CD14-positive monocyte (primary cell): Measurements from ENCODE around the gene TACC2. TPM values are rescaled to one million over a fixed set of nuclear protein-coding genes. Genes with fewer than 3 reads are reported as not detected.
A peak's percentile ranks its signal among the peaks of the same experiment; 100 is the strongest.

ENCODE experiments used
- DNase-seq, 3 donors: peaks; one replicate each; pipeline ENCODE4 v3.0.0-alpha.2; 2011 to 2022
- H2AFZ ChIP-seq: 2 replicates; pipeline ENCODE4 v1.6.0; 2012; ENCODE audit warnings: mild to moderate bottlenecking, low read depth, low read length, inconsistent platforms; ENCODE audit not compliant: insufficient read depth, poor library complexity, severe bottlenecking
- H3K27ac ChIP-seq, 2 donors: 1 replicate in 1 of 2; 2 replicates in 1 of 2; pipeline ENCODE4 v1.5.1; 2012 to 2013; ENCODE audit warnings: low read length in 2 of 2, control low read depth in 1 of 2, inconsistent platforms in 1 of 2, low read depth in 1 of 2, mild to moderate bottlenecking in 1 of 2
- H3K27me3 ChIP-seq, 2 donors: one replicate each; pipeline versions ENCODE4 v1.6.0 to v1.6.1; 2011 to 2013; ENCODE audit warnings: low read length in 2 of 2; ENCODE audit not compliant: control insufficient read depth in 2 of 2, insufficient read depth in 2 of 2
- H3K36me3 ChIP-seq, 2 donors: replicated peaks in 1 of 2; 1 replicate in 1 of 2; 2 replicates in 1 of 2; pipeline versions ENCODE4 v1.5.1 to v1.6.1; 2012 to 2013; ENCODE audit warnings: low read length in 2 of 2, control low read depth in 1 of 2, inconsistent platforms in 1 of 2, mild to moderate bottlenecking in 1 of 2; ENCODE audit not compliant: insufficient read depth in 2 of 2, control insufficient read depth in 1 of 2
- H3K4me1 ChIP-seq, 2 donors: 1 replicate in 1 of 2; 2 replicates in 1 of 2; pipeline versions ENCODE4 v1.5.1 to v1.6.1; 2012 to 2013; ENCODE audit warnings: low read length in 2 of 2, control low read depth in 1 of 2, inconsistent platforms in 1 of 2, mild to moderate bottlenecking in 1 of 2, moderate library complexity in 1 of 2; ENCODE audit not compliant: insufficient read depth in 2 of 2, control insufficient read depth in 1 of 2
- H3K4me2 ChIP-seq: replicated peaks from 2 replicates; pipeline ENCODE3; 2012; ENCODE audit warnings: low read length, moderate library complexity, mild to moderate bottlenecking; ENCODE audit not compliant: poor library complexity, severe bottlenecking; ENCODE audit errors: extremely low read depth
- H3K4me3 ChIP-seq, 3 experiments: fragments of 200-600 bp in 1 of 3; sonication (generic) in 1 of 3; replicated peaks in 1 of 3; 1 replicate in 2 of 3; 2 replicates in 1 of 3; pipeline ENCODE4 v1.5.1; 2011 to 2013; ENCODE audit warnings: low read length in 3 of 3, mild to moderate bottlenecking in 3 of 3, control low read depth in 2 of 3, low read depth in 2 of 3, inconsistent platforms in 1 of 3, moderate library complexity in 1 of 3
- H3K79me2 ChIP-seq: 2 replicates; pipeline ENCODE4 v1.6.0; 2012; ENCODE audit warnings: mild to moderate bottlenecking, control low read depth, inconsistent platforms, low read length, moderate library complexity; ENCODE audit not compliant: insufficient read depth
- H3K9ac ChIP-seq: 2 replicates; pipeline ENCODE4 v1.6.0; 2017; ENCODE audit warnings: low read length, mild to moderate bottlenecking; ENCODE audit not compliant: insufficient read depth, poor library complexity, severe bottlenecking
- H3K9me3 ChIP-seq, 2 donors: replicated peaks in 1 of 2; 1 replicate in 1 of 2; 2 replicates in 1 of 2; pipeline versions ENCODE4 v1.5.1 to v1.6.1; 2012 to 2013; ENCODE audit warnings: low read length in 2 of 2, control low read depth in 1 of 2; ENCODE audit not compliant: control insufficient read depth in 1 of 2, insufficient read depth in 1 of 2
- H4K20me1 ChIP-seq: 2 replicates; pipeline ENCODE4 v1.6.0; 2012; ENCODE audit warnings: mild to moderate bottlenecking, low read length, control low read depth, moderate library complexity; ENCODE audit not compliant: insufficient read depth
- H3K27ac Mint-ChIP-seq, 7 donors: one replicate each; pipeline ENCODE4 v1.8.0; 2020; ENCODE audit warnings: mild to moderate bottlenecking in 7 of 7, mixed read lengths in 7 of 7, moderate library complexity in 6 of 7, inconsistent platforms in 2 of 7
- H3K27me3 Mint-ChIP-seq, 3 donors: one replicate each; pipeline ENCODE4 v1.8.0; 2021 to 2022; ENCODE audit warnings: low read depth in 3 of 3, mild to moderate bottlenecking in 3 of 3, mixed read lengths in 3 of 3, moderate library complexity in 3 of 3, inconsistent platforms in 1 of 3
- H3K36me3 Mint-ChIP-seq, 2 donors: one replicate each; pipeline ENCODE4 v1.8.0; 2020; ENCODE audit warnings: mixed read lengths in 2 of 2, inconsistent platforms in 1 of 2, mild to moderate bottlenecking in 1 of 2
- H3K4me1 Mint-ChIP-seq: one replicate; pipeline ENCODE4 v1.8.0; 2020; ENCODE audit warnings: mild to moderate bottlenecking, mixed read lengths
- H3K4me3 Mint-ChIP-seq, 2 donors: one replicate each; pipeline ENCODE4 v1.8.0; 2020; ENCODE audit warnings: mild to moderate bottlenecking in 2 of 2, mixed read lengths in 2 of 2, moderate library complexity in 1 of 2
- H3K9me3 Mint-ChIP-seq, 7 donors: one replicate each; pipeline ENCODE4 v1.8.0; 2020 to 2022; ENCODE audit warnings: mixed read lengths in 7 of 7, mild to moderate bottlenecking in 6 of 7, moderate library complexity in 6 of 7, inconsistent platforms in 2 of 7
- CTCF ChIP-seq: fragments of 200-600 bp; IDR thresholded peaks from one replicate; pipeline ENCODE4 v1.8.0; 2022; ENCODE audit warnings: antibody characterized with exemption, mild to moderate bottlenecking
- WGBS: methylation state at CpG from one replicate; pipeline ENCODE4 v1.1.5; 2013; ENCODE audit warnings: missing lambda C conversion rate; ENCODE audit not compliant: insufficient coverage; 5-methylcytosine and 5-hydroxymethylcytosine counted together
- intact Hi-C, 2 donors: fragments of 100-400 bp; cut with micrococcal nuclease; formaldehyde crosslinking; loops; one replicate each; pipeline versions ENCODE4 v1.15.0 to v1.15.1; 2023
- polyA plus RNA-seq, 3 donors: library from polyadenylated mRNA; depleted of rRNA in 1 of 3; unstranded in 2 of 3; stranded (reverse) in 1 of 3; fragments of 300-500 nt in 2 of 3; fragments of >200 nt in 1 of 3; fragmentation: Illumina TruSeq in 2 of 3; gene quantifications; 1 replicate in 2 of 3; 2 replicates in 1 of 3; pipeline ENCODE4 v1.2.3, GENCODE V29; 2012 to 2021

The TACC2 gene
- polyA plus RNA-seq, 3 donors, result 0.03 TPM; not detected in 2

DNA sequence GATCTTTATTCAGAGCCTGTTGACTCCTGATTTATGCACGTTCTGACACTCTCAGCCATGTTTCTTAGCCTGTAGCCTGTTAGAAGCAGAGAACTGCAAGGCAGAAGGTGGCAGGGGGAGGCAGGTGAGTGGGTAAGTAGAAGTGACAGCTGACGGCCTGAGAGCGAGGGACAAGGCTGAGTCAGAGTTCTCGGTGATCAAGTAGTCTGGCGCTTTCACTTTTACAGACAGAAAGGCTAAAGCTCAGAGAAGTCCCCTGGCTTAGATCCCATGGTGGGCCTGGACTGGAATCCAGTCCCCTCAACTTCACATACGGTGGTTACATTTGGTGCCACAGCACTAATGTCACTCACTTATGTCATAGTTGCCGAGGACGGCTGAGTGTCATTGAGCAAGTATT, 139.0 kb downstream of the TACC2 start:
- no peaks in the 10 kb centered on the region for H3K4me1 ChIP-seq
- no peak overlapping the region for H3K27ac ChIP-seq
- H3K9ac ChIP-seq, result no peak overlapping the region
- no peak overlapping the region for H3K4me3 ChIP-seq
- DNase-seq, result no peak
- H4K20me1 ChIP-seq, result no peaks in the 10 kb centered on the region
- no peaks in the 10 kb centered on the region for H3K36me3 ChIP-seq
- Mint-ChIP-seq H3K27me3 (peaks cover 13 to 19% (median 16%) of the 10 kb centered on the region in 3 donors), H3K9me3 (peaks cover 0 to 6% (median 0%) of the 10 kb centered on the region in 7 donors), H3K4me3 (peak overlapping the region in 1 of 2 donors; percentile 7), H3K36me3 (no peaks in the 10 kb centered on the region), H3K4me1 (no peaks in the 10 kb centered on the region), H3K27ac (no peak overlapping the region)
- TF ChIP-seq CTCF, result no peak
- no peaks in the 10 kb centered on the region for H3K9me3 ChIP-seq
- no peaks in the 10 kb centered on the region for H3K27me3 ChIP-seq
- no peak overlapping the region for H3K4me2 ChIP-seq
- WGBS, result 94% methylated on average over 5 of the region's 8 CpGs
- no peak overlapping the region for H2AFZ ChIP-seq
- intact Hi-C loops, result no loop called here
- H3K79me2 ChIP-seq, result no peaks in the 10 kb centered on the region

DNA sequence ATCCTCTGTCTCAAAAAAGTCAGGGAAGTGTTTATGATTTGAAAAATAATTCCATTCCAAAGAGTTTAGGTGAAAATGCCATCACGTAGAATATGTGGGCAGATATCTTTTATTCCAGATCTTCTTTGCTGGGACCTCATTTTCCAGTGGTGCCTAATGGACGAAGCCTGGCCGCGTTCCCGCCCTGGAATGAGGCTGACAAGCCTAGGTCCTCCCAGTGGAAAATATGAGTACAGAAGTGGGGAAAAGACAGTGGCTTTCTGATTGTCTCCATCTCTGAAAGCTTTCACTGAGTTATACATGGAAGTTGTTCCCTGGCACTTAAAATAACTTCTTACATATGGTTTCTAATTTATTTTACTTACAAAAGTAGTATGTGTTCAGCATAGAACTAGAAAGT, 139.4 kb downstream of the TACC2 start:
- intact Hi-C loops, result no loop called here
- Histone ChIP-seq H3K27ac (no peak overlapping the region), H3K9ac (no peak overlapping the region), H3K36me3 (no peaks in the 10 kb centered on the region), H3K4me3 (no peak overlapping the region), H3K9me3 (no peaks in the 10 kb centered on the region), H3K4me2 (no peak overlapping the region), H3K27me3 (no peaks in the 10 kb centered on the region), H3K79me2 (no peaks in the 10 kb centered on the region), H3K4me1 (no peaks in the 10 kb centered on the region), H2AFZ (no peak overlapping the region), H4K20me1 (no peaks in the 10 kb centered on the region)
- peaks cover 11 to 19% (median 16%) of the 10 kb centered on the region in 3 donors for H3K27me3 Mint-ChIP-seq
- H3K9me3 Mint-ChIP-seq, result peaks cover 0 to 6% (median 0%) of the 10 kb centered on the region in 7 donors
- WGBS, result 98% methylated on average over 5 of the region's 5 CpGs
- no peak overlapping the region for H3K4me3 Mint-ChIP-seq
- no peak for DNase-seq
- no peak overlapping the region for H3K27ac Mint-ChIP-seq
- no peaks in the 10 kb centered on the region for H3K4me1 Mint-ChIP-seq
- no peaks in the 10 kb centered on the region for H3K36me3 Mint-ChIP-seq
- no peak for TF ChIP-seq CTCF
